ENCODE data around the gene OR1S1. TPM values are rescaled to one million over a fixed set of nuclear protein-coding genes. Genes with fewer than 3 reads are reported as not detected.

The OR1S1 gene
- total RNA-seq, 1 experiment from 2014 or later, result not detected

DNA sequence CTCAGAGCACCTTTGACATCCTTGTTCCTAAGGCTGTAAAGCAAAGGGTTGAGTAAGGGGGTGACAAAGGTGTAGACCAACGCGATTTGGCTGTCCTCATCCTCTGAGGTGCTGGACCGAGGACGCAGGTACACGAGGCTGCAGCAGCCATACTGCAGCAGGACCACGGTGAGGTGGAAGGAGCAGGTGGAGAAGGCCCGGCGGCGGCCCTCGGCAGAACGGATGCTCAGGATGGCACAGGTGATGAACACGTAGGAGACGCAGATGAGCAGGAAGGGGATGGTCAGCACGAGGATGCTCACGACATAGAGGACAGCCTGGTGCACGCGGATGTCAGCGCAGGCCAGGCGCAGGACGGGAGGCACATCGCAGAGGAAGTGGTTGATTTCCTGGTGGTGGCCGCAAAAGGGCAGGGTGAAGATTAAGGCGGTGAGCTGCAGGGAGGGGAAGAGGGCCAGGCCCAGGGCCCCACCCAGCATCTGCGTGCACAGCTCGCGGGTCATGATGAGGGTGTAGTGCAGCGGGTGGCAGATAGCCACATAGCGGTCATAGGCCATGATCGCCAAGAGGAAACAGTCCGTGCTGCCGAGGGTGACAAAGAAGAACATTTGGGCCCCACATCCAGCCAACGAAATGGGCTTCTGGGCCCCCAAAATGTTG lies 15.6 kb downstream of the OR1S1 start:
- H3K27me3 Mint-ChIP-seq (ENCODE audit: low read depth), result no peaks in the 10 kb centered on the region; the same call in 1 of the 2 replicates
- no peaks in the 10 kb centered on the region for H3K36me3 Mint-ChIP-seq
- ATAC-seq, result no peak
- no peaks in the 10 kb centered on the region for H3K4me1 Mint-ChIP-seq
- H3K9me3 Mint-ChIP-seq, result no peaks in the 10 kb centered on the region
- no peak for DNase-seq (ENCODE audit: low spot score)
- H3K4me3 Mint-ChIP-seq, result no peak overlapping the region
- POLR2A ChIA-PET, result no interaction called here
- TF ChIP-seq, protein P1, sequence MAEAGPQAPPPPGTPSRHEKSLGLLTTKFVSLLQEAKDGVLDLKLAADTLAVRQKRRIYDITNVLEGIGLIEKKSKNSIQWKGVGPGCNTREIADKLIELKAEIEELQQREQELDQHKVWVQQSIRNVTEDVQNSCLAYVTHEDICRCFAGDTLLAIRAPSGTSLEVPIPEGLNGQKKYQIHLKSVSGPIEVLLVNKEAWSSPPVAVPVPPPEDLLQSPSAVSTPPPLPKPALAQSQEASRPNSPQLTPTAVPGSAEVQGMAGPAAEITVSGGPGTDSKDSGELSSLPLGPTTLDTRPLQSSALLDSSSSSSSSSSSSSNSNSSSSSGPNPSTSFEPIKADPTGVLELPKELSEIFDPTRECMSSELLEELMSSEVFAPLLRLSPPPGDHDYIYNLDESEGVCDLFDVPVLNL (CRISPR knock-in tag; IDR thresholded peaks at IDR 0.05; ENCODE audit: borderline replicate concordance, low read depth), result no peak
- TF ChIP-seq ZBTB21 (CRISPR knock-in tag; IDR thresholded peaks at IDR 0.05; ENCODE audit: borderline replicate concordance) (no peak), EMX1 (CRISPR knock-in tag; IDR thresholded peaks at IDR 0.05) (no peak), GTF2I (CRISPR knock-in tag; conservative IDR thresholded peaks at IDR 0.05) (no peak)
- TF ChIP-seq, protein P2, sequence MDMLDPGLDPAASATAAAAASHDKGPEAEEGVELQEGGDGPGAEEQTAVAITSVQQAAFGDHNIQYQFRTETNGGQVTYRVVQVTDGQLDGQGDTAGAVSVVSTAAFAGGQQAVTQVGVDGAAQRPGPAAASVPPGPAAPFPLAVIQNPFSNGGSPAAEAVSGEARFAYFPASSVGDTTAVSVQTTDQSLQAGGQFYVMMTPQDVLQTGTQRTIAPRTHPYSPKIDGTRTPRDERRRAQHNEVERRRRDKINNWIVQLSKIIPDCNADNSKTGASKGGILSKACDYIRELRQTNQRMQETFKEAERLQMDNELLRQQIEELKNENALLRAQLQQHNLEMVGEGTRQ (CRISPR knock-in tag; IDR thresholded peaks at IDR 0.05), result no peak
- TF ChIP-seq, protein P3, sequence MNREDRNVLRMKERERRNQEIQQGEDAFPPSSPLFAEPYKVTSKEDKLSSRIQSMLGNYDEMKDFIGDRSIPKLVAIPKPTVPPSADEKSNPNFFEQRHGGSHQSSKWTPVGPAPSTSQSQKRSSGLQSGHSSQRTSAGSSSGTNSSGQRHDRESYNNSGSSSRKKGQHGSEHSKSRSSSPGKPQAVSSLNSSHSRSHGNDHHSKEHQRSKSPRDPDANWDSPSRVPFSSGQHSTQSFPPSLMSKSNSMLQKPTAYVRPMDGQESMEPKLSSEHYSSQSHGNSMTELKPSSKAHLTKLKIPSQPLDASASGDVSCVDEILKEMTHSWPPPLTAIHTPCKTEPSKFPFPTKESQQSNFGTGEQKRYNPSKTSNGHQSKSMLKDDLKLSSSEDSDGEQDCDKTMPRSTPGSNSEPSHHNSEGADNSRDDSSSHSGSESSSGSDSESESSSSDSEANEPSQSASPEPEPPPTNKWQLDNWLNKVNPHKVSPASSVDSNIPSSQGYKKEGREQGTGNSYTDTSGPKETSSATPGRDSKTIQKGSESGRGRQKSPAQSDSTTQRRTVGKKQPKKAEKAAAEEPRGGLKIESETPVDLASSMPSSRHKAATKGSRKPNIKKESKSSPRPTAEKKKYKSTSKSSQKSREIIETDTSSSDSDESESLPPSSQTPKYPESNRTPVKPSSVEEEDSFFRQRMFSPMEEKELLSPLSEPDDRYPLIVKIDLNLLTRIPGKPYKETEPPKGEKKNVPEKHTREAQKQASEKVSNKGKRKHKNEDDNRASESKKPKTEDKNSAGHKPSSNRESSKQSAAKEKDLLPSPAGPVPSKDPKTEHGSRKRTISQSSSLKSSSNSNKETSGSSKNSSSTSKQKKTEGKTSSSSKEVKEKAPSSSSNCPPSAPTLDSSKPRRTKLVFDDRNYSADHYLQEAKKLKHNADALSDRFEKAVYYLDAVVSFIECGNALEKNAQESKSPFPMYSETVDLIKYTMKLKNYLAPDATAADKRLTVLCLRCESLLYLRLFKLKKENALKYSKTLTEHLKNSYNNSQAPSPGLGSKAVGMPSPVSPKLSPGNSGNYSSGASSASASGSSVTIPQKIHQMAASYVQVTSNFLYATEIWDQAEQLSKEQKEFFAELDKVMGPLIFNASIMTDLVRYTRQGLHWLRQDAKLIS (CRISPR knock-in tag; IDR thresholded peaks at IDR 0.05; ENCODE audit: borderline replicate concordance), result no peak
- no peak overlapping the region for H3K27ac Mint-ChIP-seq
- CTCF ChIA-PET, result no interaction called here

DNA sequence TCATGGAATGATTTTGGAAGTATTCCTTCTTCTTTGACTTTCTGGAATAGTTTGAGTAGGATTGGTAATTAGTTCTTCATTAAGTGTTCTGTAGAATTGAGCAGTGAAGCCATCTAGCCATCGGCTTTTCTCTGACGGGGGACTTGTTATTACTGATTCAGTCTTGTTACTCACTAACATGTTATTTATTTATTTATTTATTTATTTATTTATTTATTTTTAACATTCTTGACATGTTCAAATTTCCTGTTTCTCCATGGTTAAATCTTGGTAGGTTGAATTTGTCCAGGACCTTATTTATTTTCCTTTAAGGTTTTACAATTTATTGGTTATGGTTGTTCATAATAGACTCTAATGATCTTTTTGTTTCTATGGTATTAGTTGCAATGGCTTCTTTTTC lies 31.4 kb downstream of the OR1S1 start:
- POLR2A ChIA-PET, result no interaction called here
- Mint-ChIP-seq H3K27ac (no peak overlapping the region), H3K27me3 (ENCODE audit: low read depth) (no peaks in the 10 kb centered on the region; the same call in 1 of the 2 replicates), H3K4me3 (no peak overlapping the region), H3K4me1 (no peaks in the 10 kb centered on the region), H3K36me3 (peaks cover 6% of the 10 kb centered on the region; the same call in 1 of the 2 replicates), H3K9me3 (peaks cover 62% of the 10 kb centered on the region)
- CTCF ChIA-PET, result no interaction called here
- ATAC-seq (no peak), DNase-seq (ENCODE audit: low spot score) (no peak)
- TF ChIP-seq ZNF263 (CRISPR knock-in tag; IDR thresholded peaks at IDR 0.05; ENCODE audit: low read depth) (no peak), ZNF317 (CRISPR knock-in tag; IDR thresholded peaks at IDR 0.05; ENCODE audit: borderline replicate concordance, low read depth) (no peak), ZNF121 (CRISPR knock-in tag; IDR thresholded peaks at IDR 0.05) (no peak), MYBL2 (CRISPR knock-in tag; IDR thresholded peaks at IDR 0.05) (no peak), NFYB (CRISPR knock-in tag; conservative IDR thresholded peaks at IDR 0.05; ENCODE audit: low read depth) (no peak), CREB1 (CRISPR knock-in tag; IDR thresholded peaks at IDR 0.05) (no peak), SMAD4 (CRISPR knock-in tag; IDR thresholded peaks at IDR 0.05) (no peak), HMGA2 (CRISPR knock-in tag; IDR thresholded peaks at IDR 0.05) (no peak), JUN (CRISPR knock-in tag; IDR thresholded peaks at IDR 0.05) (no peak), FOXK1 (CRISPR knock-in tag; IDR thresholded peaks at IDR 0.05) (no peak)
- TF ChIP-seq, protein P4, sequence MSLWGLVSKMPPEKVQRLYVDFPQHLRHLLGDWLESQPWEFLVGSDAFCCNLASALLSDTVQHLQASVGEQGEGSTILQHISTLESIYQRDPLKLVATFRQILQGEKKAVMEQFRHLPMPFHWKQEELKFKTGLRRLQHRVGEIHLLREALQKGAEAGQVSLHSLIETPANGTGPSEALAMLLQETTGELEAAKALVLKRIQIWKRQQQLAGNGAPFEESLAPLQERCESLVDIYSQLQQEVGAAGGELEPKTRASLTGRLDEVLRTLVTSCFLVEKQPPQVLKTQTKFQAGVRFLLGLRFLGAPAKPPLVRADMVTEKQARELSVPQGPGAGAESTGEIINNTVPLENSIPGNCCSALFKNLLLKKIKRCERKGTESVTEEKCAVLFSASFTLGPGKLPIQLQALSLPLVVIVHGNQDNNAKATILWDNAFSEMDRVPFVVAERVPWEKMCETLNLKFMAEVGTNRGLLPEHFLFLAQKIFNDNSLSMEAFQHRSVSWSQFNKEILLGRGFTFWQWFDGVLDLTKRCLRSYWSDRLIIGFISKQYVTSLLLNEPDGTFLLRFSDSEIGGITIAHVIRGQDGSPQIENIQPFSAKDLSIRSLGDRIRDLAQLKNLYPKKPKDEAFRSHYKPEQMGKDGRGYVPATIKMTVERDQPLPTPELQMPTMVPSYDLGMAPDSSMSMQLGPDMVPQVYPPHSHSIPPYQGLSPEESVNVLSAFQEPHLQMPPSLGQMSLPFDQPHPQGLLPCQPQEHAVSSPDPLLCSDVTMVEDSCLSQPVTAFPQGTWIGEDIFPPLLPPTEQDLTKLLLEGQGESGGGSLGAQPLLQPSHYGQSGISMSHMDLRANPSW (CRISPR knock-in tag; conservative IDR thresholded peaks at IDR 0.05; ENCODE audit: low read depth), result no peak
- TF ChIP-seq, protein P1 (CRISPR knock-in tag; IDR thresholded peaks at IDR 0.05; ENCODE audit: borderline replicate concordance, low read depth), result no peak
- TF ChIP-seq, protein P5, sequence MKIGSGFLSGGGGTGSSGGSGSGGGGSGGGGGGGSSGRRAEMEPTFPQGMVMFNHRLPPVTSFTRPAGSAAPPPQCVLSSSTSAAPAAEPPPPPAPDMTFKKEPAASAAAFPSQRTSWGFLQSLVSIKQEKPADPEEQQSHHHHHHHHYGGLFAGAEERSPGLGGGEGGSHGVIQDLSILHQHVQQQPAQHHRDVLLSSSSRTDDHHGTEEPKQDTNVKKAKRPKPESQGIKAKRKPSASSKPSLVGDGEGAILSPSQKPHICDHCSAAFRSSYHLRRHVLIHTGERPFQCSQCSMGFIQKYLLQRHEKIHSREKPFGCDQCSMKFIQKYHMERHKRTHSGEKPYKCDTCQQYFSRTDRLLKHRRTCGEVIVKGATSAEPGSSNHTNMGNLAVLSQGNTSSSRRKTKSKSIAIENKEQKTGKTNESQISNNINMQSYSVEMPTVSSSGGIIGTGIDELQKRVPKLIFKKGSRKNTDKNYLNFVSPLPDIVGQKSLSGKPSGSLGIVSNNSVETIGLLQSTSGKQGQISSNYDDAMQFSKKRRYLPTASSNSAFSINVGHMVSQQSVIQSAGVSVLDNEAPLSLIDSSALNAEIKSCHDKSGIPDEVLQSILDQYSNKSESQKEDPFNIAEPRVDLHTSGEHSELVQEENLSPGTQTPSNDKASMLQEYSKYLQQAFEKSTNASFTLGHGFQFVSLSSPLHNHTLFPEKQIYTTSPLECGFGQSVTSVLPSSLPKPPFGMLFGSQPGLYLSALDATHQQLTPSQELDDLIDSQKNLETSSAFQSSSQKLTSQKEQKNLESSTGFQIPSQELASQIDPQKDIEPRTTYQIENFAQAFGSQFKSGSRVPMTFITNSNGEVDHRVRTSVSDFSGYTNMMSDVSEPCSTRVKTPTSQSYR (CRISPR knock-in tag; IDR thresholded peaks at IDR 0.05), result no peak
- TF ChIP-seq, protein P6, sequence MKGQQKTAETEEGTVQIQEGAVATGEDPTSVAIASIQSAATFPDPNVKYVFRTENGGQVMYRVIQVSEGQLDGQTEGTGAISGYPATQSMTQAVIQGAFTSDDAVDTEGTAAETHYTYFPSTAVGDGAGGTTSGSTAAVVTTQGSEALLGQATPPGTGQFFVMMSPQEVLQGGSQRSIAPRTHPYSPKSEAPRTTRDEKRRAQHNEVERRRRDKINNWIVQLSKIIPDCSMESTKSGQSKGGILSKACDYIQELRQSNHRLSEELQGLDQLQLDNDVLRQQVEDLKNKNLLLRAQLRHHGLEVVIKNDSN (CRISPR knock-in tag; IDR thresholded peaks at IDR 0.05), result no peak

All from WTC11 (cell line).